GM12874 (cell line): ENCODE measurements around the gene PXYLP1.

Experiments
- CTCF ChIP-seq: IDR thresholded peaks from 2 replicates; pipeline ENCODE4 v1.5.1; 2011; ENCODE audit warnings: low read depth, mild to moderate bottlenecking, control low read depth, low read length, moderate library complexity; ENCODE audit not compliant: insufficient read depth

PXYLP1 gene

GRCh38 chr3:141268306-141268705, 36.7 kb downstream of the PXYLP1 start:
- TF ChIP-seq CTCF: no peak

GRCh38 chr3:141268791-141269190, 37.2 kb downstream of the PXYLP1 start:
- TF ChIP-seq CTCF: no peak

- no peak for TF ChIP-seq CTCF
Observed at GRCh38 chr3:141269961-141270360, 38.3 kb downstream of the PXYLP1 start.

- TF ChIP-seq CTCF: no peak
Observed at GRCh38 chr3:141271279-141272030, 39.8 kb downstream of the PXYLP1 start.

- TF ChIP-seq CTCF: no peak
Observed at GRCh38 chr3:141272906-141273662, 41.5 kb downstream of the PXYLP1 start.

- no peak for TF ChIP-seq CTCF
Observed at GRCh38 chr3:141273700-141274410, 42.2 kb downstream of the PXYLP1 start.

GRCh38 chr3:141274411-141275031, 42.9 kb downstream of the PXYLP1 start:
- TF ChIP-seq CTCF: no peak
